Endodermal cell (in vitro differentiated cells): ENCODE results near the gene PCIF1. TPM values are rescaled to one million over a fixed set of nuclear protein-coding genes. Genes with fewer than 3 reads are reported as not detected.

Experiments
- DNase-seq: peaks from one replicate; pipeline ENCODE4 v3.0.0-alpha.2; 2017
- H3K27ac ChIP-seq: 2 replicates; pipeline ENCODE4 v1.5.1; 2013; ENCODE audit warnings: mild to moderate bottlenecking, low read depth, low read length, moderate library complexity
- H3K27me3 ChIP-seq: 2 replicates; pipeline ENCODE4 v1.6.1; 2013; ENCODE audit warnings: mild to moderate bottlenecking, low read length, moderate library complexity; ENCODE audit not compliant: insufficient read depth, control insufficient read depth, poor library complexity, severe bottlenecking
- H3K36me3 ChIP-seq: 2 replicates; pipeline ENCODE4 v1.7.0; 2013; ENCODE audit warnings: mild to moderate bottlenecking, low read length, moderate library complexity; ENCODE audit not compliant: control insufficient read depth, insufficient read depth
- H3K4me1 ChIP-seq: one replicate; pipeline ENCODE4 v1.7.0; 2013; ENCODE audit warnings: low read length; ENCODE audit not compliant: control insufficient read depth, insufficient read depth
- H3K4me3 ChIP-seq: 2 replicates; pipeline ENCODE4 v1.5.1; 2013; ENCODE audit warnings: mild to moderate bottlenecking, low read length, moderate library complexity
- H3K9ac ChIP-seq: 2 replicates; pipeline ENCODE4 v1.6.1; 2013; ENCODE audit warnings: mild to moderate bottlenecking, low read length, moderate library complexity; ENCODE audit not compliant: poor library complexity, severe bottlenecking; ENCODE audit errors: extremely low read depth
- H3K9me3 ChIP-seq: 2 replicates; pipeline ENCODE4 v1.6.1; 2013; ENCODE audit warnings: mild to moderate bottlenecking, low read length, moderate library complexity; ENCODE audit not compliant: control insufficient read depth
- H3K27ac Mint-ChIP-seq: 2 replicates; pipeline ENCODE4 v1.8.0; 2020; ENCODE audit warnings: mixed read lengths
- H3K27me3 Mint-ChIP-seq: 2 replicates; pipeline ENCODE4 v1.8.0; 2021; ENCODE audit warnings: mild to moderate bottlenecking, mixed read lengths; ENCODE audit not compliant: insufficient read depth
- H3K36me3 Mint-ChIP-seq: 2 replicates; pipeline ENCODE4 v1.8.0; 2020; ENCODE audit warnings: low read depth, mixed read lengths
- H3K4me1 Mint-ChIP-seq: 2 replicates; pipeline ENCODE4 v1.8.0; 2020; ENCODE audit warnings: mixed read lengths
- H3K4me3 Mint-ChIP-seq: 2 replicates; pipeline ENCODE4 v1.8.0; 2020; ENCODE audit warnings: mild to moderate bottlenecking, moderate library complexity, mixed read lengths
- H3K9me3 Mint-ChIP-seq: 2 replicates; pipeline ENCODE4 v1.8.0; 2020; ENCODE audit warnings: mild to moderate bottlenecking, mixed read lengths
- WGBS, 2 experiments: methylation state at CpG; one replicate each; pipeline versions ENCODE4 v1.1.5 to v1.1.7; 2013; ENCODE audit warnings: missing lambda C conversion rate in 2 of 2, mixed read lengths in 1 of 2; ENCODE audit not compliant: insufficient coverage in 1 of 2, insufficient read length in 1 of 2; 5-methylcytosine and 5-hydroxymethylcytosine counted together
- total RNA-seq, 2 donors: library from RNA; stranded (reverse); fragmentation: NEBNext Ultra II Directional in 1 of 2; extraction: Animal tissue kit (Norgen Biotek cat#: 25700) in 1 of 2; gene quantifications; 2 replicates in 1 of 2; 3 replicates in 1 of 2; pipeline ENCODE4 v1.2.1, GENCODE V29; 2021
- TF ChIP-seq, protein P1 (sequence below): fragments of 200-600 bp; sonication (generic); conservative IDR thresholded peaks from 2 replicates; pipeline ENCODE4 v1.5.0; 2021; ENCODE audit warnings: antibody characterized with exemption, mild to moderate bottlenecking

Gene PCIF1
- total RNA-seq, 2 donors from 2014 or later: 22.0 to 34.5 TPM

- Histone ChIP-seq H3K9me3 (no peaks in the 10 kb centered on the region), H3K27me3 (no peaks in the 10 kb centered on the region), H3K9ac (peak overlapping the region; percentile 100), H3K36me3 (peaks cover 16% of the 10 kb centered on the region), H3K27ac (peak overlapping the region; percentile 100), H3K4me3 (peak overlapping the region; percentile 96), H3K4me1 (peaks cover 3% of the 10 kb centered on the region)
- Mint-ChIP-seq H3K36me3 (peaks cover 4% of the 10 kb centered on the region), H3K4me3 (peak overlapping the region; percentile 84), H3K27ac (peak overlapping the region; percentile 100), H3K9me3 (no peaks in the 10 kb centered on the region), H3K27me3 (peaks cover 13% of the 10 kb centered on the region), H3K4me1 (peaks cover 11% of the 10 kb centered on the region)
- WGBS, 2 experiments: 43 to 72% methylated on average over 11 to 27 of the region's 29 CpGs
- TF ChIP-seq, protein P1, sequence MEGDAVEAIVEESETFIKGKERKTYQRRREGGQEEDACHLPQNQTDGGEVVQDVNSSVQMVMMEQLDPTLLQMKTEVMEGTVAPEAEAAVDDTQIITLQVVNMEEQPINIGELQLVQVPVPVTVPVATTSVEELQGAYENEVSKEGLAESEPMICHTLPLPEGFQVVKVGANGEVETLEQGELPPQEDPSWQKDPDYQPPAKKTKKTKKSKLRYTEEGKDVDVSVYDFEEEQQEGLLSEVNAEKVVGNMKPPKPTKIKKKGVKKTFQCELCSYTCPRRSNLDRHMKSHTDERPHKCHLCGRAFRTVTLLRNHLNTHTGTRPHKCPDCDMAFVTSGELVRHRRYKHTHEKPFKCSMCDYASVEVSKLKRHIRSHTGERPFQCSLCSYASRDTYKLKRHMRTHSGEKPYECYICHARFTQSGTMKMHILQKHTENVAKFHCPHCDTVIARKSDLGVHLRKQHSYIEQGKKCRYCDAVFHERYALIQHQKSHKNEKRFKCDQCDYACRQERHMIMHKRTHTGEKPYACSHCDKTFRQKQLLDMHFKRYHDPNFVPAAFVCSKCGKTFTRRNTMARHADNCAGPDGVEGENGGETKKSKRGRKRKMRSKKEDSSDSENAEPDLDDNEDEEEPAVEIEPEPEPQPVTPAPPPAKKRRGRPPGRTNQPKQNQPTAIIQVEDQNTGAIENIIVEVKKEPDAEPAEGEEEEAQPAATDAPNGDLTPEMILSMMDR: no peak
- DNase-seq: no peak
These were observed 38.2 kb downstream of the PCIF1 start for GRCh38 chr20:45972500-45973183.

DNA sequence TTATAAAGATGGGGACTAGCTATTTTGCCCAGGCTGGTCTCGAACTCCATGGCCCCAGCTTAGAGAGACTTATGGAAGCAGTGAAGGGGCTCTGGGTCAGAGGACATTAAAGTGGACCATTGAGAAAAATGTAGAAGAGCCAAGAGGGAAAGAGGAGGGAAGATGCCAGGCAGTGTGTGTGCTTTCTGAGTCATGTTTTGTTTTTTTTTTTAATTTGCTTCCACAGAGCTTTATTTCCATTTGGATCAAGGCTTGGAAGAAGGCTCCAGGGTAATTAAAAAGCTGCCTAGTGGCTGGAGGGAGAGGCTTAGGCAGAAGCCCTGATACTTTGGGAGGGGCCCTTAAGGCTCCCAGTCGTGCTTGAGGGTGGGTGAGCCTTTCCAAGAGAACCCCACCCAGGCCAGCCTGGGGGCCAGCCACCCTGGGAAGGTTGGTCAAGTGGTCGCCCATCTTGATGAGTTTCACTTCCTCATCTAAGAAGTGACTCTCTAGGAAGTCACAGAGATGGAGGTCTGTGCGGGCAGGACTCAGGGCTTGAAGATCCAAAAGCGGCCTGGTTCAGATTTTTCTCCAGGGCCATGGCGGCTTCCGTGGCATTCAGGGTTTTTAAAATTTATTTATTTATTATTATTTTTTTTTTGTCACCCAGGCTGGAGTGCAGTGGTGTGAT lies 40.5 kb downstream of the PCIF1 start:
- DNase-seq: no peak
- Histone ChIP-seq H3K4me3 (no peak overlapping the region), H3K27ac (no peak overlapping the region), H3K9me3 (no peaks in the 10 kb centered on the region), H3K36me3 (no peaks in the 10 kb centered on the region), H3K9ac (no peak overlapping the region), H3K4me1 (peaks cover under 1% of the 10 kb centered on the region), H3K27me3 (no peaks in the 10 kb centered on the region)
- 88 to 100% methylated on average over 1 to 6 of the region's 7 CpGs for WGBS, 2 experiments
- no peak overlapping the region for H3K4me3 Mint-ChIP-seq
- H3K9me3 Mint-ChIP-seq: no peaks in the 10 kb centered on the region
- H3K4me1 Mint-ChIP-seq: peaks cover 18% of the 10 kb centered on the region
- H3K27ac Mint-ChIP-seq: no peak overlapping the region
- no peaks in the 10 kb centered on the region for H3K36me3 Mint-ChIP-seq
- H3K27me3 Mint-ChIP-seq: peaks cover 19% of the 10 kb centered on the region
- TF ChIP-seq, protein P1: no peak

- no peak overlapping the region for H3K4me3 ChIP-seq
- Mint-ChIP-seq H3K9me3 (no peaks in the 10 kb centered on the region), H3K4me1 (peaks cover 13% of the 10 kb centered on the region), H3K36me3 (no peaks in the 10 kb centered on the region), H3K27ac (no peak overlapping the region), H3K27me3 (peaks cover 19% of the 10 kb centered on the region), H3K4me3 (no peak overlapping the region)
- H3K27me3 ChIP-seq: no peaks in the 10 kb centered on the region
- no peaks in the 10 kb centered on the region for H3K9me3 ChIP-seq
- 94 to 100% methylated on average over 11 of the region's 11 CpGs for whole genome bisulfite sequencing, 2 experiments
- no peaks in the 10 kb centered on the region for H3K4me1 ChIP-seq
- DNase-seq: peak; percentile 18
- TF ChIP-seq, protein P1: no peak
- no peak overlapping the region for H3K9ac ChIP-seq
- no peaks in the 10 kb centered on the region for H3K36me3 ChIP-seq
- no peak overlapping the region for H3K27ac ChIP-seq
These were observed 41.2 kb downstream of the PCIF1 start for GRCh38 chr20:45975686-45976085.
